ENCODE measurements around the gene RNF126.

DNA sequence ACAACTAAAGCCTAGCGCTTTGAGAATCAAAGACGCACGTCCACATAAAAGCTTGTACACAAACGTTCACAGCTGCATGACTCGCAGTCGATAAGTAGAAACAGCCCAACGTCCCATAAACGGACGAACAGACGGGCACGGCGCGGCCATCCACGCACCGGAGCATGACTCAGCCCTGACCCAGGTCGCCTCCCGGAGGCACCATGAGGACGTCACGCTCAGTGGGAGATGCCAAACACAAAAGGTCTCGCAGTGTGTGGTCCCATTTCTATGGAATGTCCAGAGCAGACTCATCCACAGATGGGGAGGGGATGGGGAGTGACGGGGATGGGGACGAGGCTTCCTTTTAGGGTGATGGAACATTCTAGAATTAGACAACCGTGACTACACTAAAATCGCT is 39.0 kb downstream of the RNF126 start:
- TF ChIP-seq, protein P1, sequence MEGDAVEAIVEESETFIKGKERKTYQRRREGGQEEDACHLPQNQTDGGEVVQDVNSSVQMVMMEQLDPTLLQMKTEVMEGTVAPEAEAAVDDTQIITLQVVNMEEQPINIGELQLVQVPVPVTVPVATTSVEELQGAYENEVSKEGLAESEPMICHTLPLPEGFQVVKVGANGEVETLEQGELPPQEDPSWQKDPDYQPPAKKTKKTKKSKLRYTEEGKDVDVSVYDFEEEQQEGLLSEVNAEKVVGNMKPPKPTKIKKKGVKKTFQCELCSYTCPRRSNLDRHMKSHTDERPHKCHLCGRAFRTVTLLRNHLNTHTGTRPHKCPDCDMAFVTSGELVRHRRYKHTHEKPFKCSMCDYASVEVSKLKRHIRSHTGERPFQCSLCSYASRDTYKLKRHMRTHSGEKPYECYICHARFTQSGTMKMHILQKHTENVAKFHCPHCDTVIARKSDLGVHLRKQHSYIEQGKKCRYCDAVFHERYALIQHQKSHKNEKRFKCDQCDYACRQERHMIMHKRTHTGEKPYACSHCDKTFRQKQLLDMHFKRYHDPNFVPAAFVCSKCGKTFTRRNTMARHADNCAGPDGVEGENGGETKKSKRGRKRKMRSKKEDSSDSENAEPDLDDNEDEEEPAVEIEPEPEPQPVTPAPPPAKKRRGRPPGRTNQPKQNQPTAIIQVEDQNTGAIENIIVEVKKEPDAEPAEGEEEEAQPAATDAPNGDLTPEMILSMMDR (IDR thresholded peaks at IDR 0.05; ENCODE audit: borderline replicate concordance, extremely low read depth, low read length, poor library complexity, severe bottlenecking), result peak; percentile 28
- TF ChIP-seq EZH2 (IDR thresholded peaks at IDR 0.05; ENCODE audit: borderline replicate concordance, low read depth, low read length, severe bottlenecking), result no peak
